Vagina (tissue), 2 donors: Measurements from ENCODE around the gene AADAC.

Experiments
- POLR2A ChIP-seq, 2 donors: fragments of 450-650 bp; IDR thresholded peaks; one replicate each; pipeline ENCODE4 v1.6.1; 2017; ENCODE audit warnings: antibody characterized with exemption in 2 of 2, mild to moderate bottlenecking in 2 of 2, moderate library complexity in 2 of 2
- POLR2AphosphoS5 ChIP-seq, 2 donors: sonication (generic); formaldehyde crosslinking; IDR thresholded peaks; one replicate each; pipeline ENCODE4 v1.9.0; 2017; ENCODE audit warnings: antibody characterized with exemption in 2 of 2, mild to moderate bottlenecking in 2 of 2, low read depth in 1 of 2; ENCODE audit not compliant: insufficient read depth in 1 of 2
- TF ChIP-seq, protein P1 (sequence below), 3 experiments: fragments of 450-650 bp in 2 of 3; fragments of 200-600 bp in 1 of 3; sonication (generic) in 1 of 3; IDR thresholded peaks; one replicate each; pipeline ENCODE4 v1.5.1; 2017 to 2019; ENCODE audit warnings: antibody characterized with exemption in 3 of 3, mild to moderate bottlenecking in 2 of 3, moderate library complexity in 2 of 3

DNA sequence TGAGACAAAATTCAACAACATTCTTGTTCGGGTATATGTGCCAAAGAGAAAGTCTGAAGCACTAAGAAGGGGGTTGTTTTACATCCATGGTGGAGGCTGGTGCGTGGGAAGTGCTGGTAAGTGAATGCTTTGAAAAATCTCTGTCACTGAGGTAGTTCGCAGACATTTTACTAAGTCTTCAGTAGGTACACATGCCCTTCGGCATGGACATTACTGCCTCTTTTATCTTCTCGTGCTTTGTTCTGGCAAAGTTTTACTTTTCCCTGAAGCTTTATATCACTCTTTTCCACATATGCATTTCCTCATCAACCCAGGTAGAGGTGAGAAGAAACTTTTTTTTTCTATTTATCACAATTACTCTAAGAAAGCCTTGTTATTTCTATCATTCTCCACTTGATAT lies 3.6 kb downstream of the AADAC start:
- TF ChIP-seq POLR2A (IDR thresholded peaks at IDR 0.05) (no peak), POLR2AphosphoS5 (IDR thresholded peaks at IDR 0.05; ENCODE audit: insufficient read depth in 1 of 2, low read depth in 1 of 2) (no peak)
- TF ChIP-seq, protein P1, sequence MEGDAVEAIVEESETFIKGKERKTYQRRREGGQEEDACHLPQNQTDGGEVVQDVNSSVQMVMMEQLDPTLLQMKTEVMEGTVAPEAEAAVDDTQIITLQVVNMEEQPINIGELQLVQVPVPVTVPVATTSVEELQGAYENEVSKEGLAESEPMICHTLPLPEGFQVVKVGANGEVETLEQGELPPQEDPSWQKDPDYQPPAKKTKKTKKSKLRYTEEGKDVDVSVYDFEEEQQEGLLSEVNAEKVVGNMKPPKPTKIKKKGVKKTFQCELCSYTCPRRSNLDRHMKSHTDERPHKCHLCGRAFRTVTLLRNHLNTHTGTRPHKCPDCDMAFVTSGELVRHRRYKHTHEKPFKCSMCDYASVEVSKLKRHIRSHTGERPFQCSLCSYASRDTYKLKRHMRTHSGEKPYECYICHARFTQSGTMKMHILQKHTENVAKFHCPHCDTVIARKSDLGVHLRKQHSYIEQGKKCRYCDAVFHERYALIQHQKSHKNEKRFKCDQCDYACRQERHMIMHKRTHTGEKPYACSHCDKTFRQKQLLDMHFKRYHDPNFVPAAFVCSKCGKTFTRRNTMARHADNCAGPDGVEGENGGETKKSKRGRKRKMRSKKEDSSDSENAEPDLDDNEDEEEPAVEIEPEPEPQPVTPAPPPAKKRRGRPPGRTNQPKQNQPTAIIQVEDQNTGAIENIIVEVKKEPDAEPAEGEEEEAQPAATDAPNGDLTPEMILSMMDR (IDR thresholded peaks at IDR 0.05): no peak
